ENCODE results near the gene CTCF.

DNA sequence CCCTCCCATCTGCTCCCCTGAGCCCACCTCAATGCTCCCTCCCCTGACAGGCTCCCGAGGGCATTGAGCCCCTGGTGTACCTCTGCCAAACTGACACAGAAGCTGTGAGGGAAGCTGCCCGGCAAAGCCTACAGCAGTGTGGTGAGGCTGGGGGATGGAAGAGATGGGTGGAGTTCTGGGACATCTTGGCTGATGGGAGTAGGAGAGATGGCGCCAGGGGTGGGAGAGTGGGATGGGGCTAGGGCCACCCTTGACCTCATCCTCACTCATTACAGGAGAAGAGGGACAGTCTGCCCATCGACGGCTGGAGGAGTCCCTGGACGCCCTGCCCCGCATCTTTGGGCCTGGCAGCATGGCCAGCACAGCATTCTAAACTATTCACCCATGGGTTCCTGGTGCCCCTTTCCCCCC lies 16.2 kb upstream of the CTCF start:
- TF ChIP-seq SREBF2 (IDR thresholded peaks at IDR 0.05; ENCODE audit: low read length) = no peak
- TF ChIP-seq, protein P1, sequence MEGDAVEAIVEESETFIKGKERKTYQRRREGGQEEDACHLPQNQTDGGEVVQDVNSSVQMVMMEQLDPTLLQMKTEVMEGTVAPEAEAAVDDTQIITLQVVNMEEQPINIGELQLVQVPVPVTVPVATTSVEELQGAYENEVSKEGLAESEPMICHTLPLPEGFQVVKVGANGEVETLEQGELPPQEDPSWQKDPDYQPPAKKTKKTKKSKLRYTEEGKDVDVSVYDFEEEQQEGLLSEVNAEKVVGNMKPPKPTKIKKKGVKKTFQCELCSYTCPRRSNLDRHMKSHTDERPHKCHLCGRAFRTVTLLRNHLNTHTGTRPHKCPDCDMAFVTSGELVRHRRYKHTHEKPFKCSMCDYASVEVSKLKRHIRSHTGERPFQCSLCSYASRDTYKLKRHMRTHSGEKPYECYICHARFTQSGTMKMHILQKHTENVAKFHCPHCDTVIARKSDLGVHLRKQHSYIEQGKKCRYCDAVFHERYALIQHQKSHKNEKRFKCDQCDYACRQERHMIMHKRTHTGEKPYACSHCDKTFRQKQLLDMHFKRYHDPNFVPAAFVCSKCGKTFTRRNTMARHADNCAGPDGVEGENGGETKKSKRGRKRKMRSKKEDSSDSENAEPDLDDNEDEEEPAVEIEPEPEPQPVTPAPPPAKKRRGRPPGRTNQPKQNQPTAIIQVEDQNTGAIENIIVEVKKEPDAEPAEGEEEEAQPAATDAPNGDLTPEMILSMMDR (IDR thresholded peaks at IDR 0.05 in 2 of 3, conservative IDR thresholded peaks at IDR 0.05 in 1 of 3; ENCODE audit: control insufficient read depth in 2 of 3, extremely low read depth in 1 of 3, insufficient read depth in 1 of 3, low read depth in 3 of 3, low read length in 3 of 3) = no peak
- TF ChIP-seq BACH1 (IDR thresholded peaks at IDR 0.05; ENCODE audit: borderline replicate concordance) = no peak
- no peak for TF ChIP-seq SRF (IDR thresholded peaks at IDR 0.05; ENCODE audit: low read depth in 2 of 2, low read length in 2 of 2)
- no peak for TF ChIP-seq EP300 (IDR thresholded peaks at IDR 0.05; ENCODE audit: borderline replicate concordance in 1 of 2, control insufficient read depth in 1 of 2, low read depth in 2 of 2, low read length in 2 of 2)
- no peak for TF ChIP-seq POLR2AphosphoS5 (IDR thresholded peaks at IDR 0.05; ENCODE audit: low read length)
- no peak for TF ChIP-seq CBX5 (IDR thresholded peaks at IDR 0.05; ENCODE audit: low read depth)
- TF ChIP-seq, protein P2, sequence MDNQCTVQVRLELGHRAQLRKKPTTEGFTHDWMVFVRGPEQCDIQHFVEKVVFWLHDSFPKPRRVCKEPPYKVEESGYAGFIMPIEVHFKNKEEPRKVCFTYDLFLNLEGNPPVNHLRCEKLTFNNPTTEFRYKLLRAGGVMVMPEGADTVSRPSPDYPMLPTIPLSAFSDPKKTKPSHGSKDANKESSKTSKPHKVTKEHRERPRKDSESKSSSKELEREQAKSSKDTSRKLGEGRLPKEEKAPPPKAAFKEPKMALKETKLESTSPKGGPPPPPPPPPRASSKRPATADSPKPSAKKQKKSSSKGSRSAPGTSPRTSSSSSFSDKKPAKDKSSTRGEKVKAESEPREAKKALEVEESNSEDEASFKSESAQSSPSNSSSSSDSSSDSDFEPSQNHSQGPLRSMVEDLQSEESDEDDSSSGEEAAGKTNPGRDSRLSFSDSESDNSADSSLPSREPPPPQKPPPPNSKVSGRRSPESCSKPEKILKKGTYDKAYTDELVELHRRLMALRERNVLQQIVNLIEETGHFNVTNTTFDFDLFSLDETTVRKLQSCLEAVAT (IDR thresholded peaks at IDR 0.05) = no peak
- TF ChIP-seq CREB1 (IDR thresholded peaks at IDR 0.05; ENCODE audit: low read depth) = no peak
- TF ChIP-seq, protein P3, sequence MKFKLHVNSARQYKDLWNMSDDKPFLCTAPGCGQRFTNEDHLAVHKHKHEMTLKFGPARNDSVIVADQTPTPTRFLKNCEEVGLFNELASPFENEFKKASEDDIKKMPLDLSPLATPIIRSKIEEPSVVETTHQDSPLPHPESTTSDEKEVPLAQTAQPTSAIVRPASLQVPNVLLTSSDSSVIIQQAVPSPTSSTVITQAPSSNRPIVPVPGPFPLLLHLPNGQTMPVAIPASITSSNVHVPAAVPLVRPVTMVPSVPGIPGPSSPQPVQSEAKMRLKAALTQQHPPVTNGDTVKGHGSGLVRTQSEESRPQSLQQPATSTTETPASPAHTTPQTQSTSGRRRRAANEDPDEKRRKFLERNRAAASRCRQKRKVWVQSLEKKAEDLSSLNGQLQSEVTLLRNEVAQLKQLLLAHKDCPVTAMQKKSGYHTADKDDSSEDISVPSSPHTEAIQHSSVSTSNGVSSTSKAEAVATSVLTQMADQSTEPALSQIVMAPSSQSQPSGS (IDR thresholded peaks at IDR 0.05; ENCODE audit: low read length) = no peak
- no peak for TF ChIP-seq ESRRA (IDR thresholded peaks at IDR 0.05; ENCODE audit: low read length)
